Inflammatory macrophage treated with lipopolysaccharide for 1 hour (primary cell): ENCODE measurements around the gene HES2.
"Not testable (repeated sequence)": the region's sequence is repeated elsewhere in the genome, so short reads cannot be mapped to it uniquely, and the experiment has no call there.

Experiments used
- DNase-seq, 2 donors: peaks; one replicate each; pipeline ENCODE4 v3.0.0-alpha.2; 2020 to 2022

Gene HES2

GRCh38 chr1:6384135-6384534 lies 35.6 kb downstream of the HES2 start:
- no peak for DNase-seq

DNA sequence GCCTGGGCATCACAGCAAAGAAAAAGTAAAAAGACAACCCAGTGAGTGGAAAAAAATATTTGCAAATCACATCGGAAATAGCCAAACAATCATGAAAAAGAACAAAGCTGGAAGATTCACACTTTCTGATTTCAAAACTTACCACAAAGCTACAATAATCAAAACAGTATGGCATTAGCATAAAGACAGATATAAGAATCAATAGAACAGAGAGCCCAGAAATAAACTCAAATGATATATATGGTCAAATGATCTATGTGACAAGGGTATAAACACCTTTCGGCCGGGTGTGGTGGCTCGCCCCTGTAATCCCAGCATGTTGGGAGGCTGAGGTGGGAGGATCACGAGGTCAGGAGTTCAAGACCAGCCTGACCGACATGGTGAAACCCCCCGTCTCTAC lies 39.7 kb downstream of the HES2 start:
- no peak for DNase-seq

DNA sequence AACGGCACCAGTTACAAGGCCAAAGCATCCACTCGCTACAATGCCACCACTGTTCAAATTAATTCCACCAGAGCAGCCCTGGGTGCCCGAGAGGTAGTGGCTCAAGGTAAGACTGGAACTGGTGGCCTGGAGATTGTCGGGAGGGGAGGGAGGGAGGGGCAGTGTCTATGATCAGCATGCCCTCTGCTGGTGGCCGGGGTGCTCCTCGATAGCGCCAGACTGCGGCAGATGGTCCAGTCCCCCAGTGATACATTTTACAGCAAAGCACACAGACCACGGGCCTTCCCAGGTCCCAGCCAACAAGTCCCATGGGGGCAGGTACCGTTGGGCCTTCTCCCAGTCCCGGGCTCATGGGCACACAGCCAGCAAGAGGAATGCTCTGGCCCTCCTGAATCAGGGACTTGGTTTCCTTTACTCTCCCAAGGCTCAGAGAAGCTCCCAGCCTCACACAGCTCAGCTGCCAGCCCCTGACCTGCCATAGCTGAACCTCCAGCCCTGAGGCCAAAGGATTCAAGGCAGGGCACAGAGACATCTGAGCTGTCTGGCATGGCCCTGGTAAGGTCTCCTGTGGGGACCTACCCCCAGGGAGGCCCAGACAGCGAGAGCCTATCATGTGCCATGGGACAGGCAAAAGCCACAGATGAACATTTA lies 41.5 kb downstream of the HES2 start:
- no peak for DNase-seq

- DNase-seq: no peak
Observed at GRCh38 chr1:6373961-6374720, 45.6 kb downstream of the HES2 start.

GRCh38 chr1:6372236-6372635 lies 47.5 kb downstream of the HES2 start:
- DNase-seq: not testable (repeated sequence)

DNA sequence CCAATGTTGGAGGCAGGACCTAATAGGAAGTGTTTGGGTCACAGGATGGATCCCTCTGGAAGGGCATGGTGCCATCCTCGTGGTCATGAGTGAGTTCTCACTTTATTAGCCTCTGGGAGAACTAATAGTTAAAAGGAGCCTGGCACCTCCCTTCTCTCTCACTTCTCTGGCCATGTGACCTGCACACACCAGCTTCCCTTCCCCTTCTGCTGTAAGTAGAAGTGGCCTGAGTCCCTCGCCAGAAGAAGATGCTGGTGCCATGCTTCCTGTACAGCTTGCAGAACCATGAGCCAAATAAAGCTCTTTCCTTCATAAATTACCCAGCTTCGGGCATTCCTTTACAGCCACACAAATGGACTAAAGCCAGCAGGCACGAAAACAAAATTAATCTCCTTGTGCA lies 49.7 kb downstream of the HES2 start:
- peak in 1 of 2 donors; percentile 8 for DNase-seq

DNA sequence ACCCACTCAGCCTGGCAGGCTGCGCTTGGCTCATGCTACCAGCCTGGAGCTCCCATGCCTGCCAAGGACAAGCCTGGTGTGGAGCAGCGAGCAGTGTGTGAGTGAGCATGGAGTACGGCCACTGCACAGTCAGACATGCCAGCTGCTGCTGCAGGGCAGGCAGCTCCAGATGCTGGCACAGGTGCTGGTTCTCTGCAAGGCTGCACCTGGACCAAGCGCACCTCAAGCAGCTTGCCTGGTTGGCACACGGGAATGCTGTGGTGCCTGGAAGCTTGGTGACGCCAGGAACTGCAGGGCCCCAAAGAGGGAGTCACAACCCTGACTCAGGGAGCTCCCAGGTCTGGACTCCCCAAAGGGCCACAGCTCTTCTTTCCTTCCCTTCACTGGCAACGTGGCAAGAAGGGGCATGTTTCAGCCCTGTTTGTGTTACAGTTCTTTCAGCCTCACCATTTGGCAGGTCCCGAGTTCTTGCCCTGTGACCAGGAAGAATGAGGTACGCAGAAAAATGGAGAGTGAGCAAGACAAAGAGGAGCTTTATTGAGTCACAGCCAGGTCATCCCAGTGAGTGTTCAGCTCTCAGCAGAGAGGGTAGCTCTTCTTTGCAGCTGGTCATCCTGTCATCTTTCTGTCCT lies 52.2 kb downstream of the HES2 start:
- no peak for DNase-seq

- DNase-seq: no peak
Observed at GRCh38 chr1:6365047-6365446, 54.7 kb downstream of the HES2 start.

DNA sequence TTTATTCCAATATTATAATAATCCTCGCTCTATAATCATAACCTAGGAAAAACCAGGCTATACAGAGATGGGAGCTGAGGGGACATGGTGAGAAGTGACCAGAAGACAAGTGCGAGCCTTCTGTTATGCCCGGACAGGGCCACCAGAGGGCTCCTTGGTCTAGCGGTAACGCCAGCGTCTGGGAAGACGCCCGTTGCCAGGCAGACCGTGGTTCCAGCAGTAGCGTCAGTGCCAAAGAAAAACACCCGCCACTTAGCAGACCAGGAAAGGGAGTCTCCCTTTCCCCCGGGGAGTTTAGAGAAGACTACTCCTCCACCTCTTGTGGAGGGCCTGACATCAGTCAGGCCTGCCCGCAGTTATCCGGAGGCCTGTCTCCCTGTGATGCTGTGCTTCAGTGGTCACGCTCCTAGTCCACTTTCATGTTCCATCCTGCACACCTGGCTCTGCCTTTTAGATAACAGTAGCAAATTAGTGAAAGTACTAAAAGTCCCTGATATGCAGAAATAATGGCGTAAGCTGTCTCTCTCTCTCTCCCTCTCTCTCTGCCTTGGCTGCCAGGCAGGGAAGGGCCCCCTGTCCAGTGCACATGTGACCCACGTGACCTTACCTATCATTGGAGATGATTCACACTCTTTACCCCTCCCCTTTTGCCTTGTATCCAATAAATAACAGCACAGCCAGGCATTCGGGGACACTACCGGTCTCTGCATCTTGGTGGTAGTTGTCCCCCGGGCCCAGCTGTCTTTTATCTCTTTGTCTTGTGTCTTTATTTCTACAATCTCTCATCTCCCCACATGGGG lies 56.4 kb downstream of the HES2 start:
- DNase-seq: peak in 1 of 2 donors; percentile 19
